OCI-LY7 (cell line): ENCODE data around the gene PRRG4. TPM values are rescaled to one million over a fixed set of nuclear protein-coding genes. Genes with fewer than 3 reads are reported as not detected.

Source experiments
- BruUV-seq: library from RNA; stranded (reverse); fragments of 400-500 nt; replicated peaks from 2 replicates; lab custom pipeline; 2021; lab: Mats Ljungman, UMichigan
- CTCF ChIA-PET: fragments of 300-600 bp; sonication (Branson Sonifier 250); formaldehyde crosslinking; loops from one replicate; lab custom pipeline; 2022; ENCODE audit warnings: antibody characterized with exemption; ENCODE audit not compliant: unreplicated experiment; lab: Charles Lee
- POLR2A ChIA-PET: fragments of 300-600 bp; sonication (Branson Sonifier 250); formaldehyde crosslinking; loops from one replicate; lab custom pipeline; 2022; ENCODE audit warnings: antibody characterized with exemption; lab: Charles Lee
- DNase-seq: peaks from one replicate; pipeline ENCODE4 v3.0.0-alpha.2; 2015; ENCODE audit warnings: low spot score
- H2AFZ ChIP-seq: fragments of 200-600 bp; sonication (generic), shearing (Covaris generic); 2 replicates; pipeline ENCODE4 v1.6.1; 2014; ENCODE audit warnings: mild to moderate bottlenecking, antibody characterized with exemption, low read length, moderate library complexity
- H3K27ac ChIP-seq: fragments of 200-600 bp; sonication (generic); 2 replicates; pipeline ENCODE4 v1.5.1; 2014; ENCODE audit warnings: mixed run types, low read depth, mild to moderate bottlenecking, moderate library complexity, low read length, inconsistent platforms; ENCODE audit not compliant: poor library complexity, severe bottlenecking
- H3K36me3 ChIP-seq: fragments of 200-600 bp; sonication (generic); 2 replicates; pipeline ENCODE4 v1.6.1; 2014; ENCODE audit warnings: mild to moderate bottlenecking, antibody characterized with exemption, low read length, moderate library complexity, mixed read lengths; ENCODE audit not compliant: insufficient read depth
- H3K4me1 ChIP-seq: fragments of 200-600 bp; sonication (generic); 2 replicates; pipeline ENCODE4 v1.5.1; 2014; ENCODE audit warnings: mild to moderate bottlenecking, low read length; ENCODE audit not compliant: insufficient read depth, poor library complexity, severe bottlenecking
- H3K4me2 ChIP-seq: fragments of 200-600 bp; sonication (generic); 2 replicates; pipeline ENCODE4 v1.6.1; 2014; ENCODE audit warnings: mild to moderate bottlenecking, low read length
- H3K4me3 ChIP-seq: fragments of 200-600 bp; sonication (generic); 2 replicates; pipeline ENCODE4 v1.5.1; 2014; ENCODE audit warnings: mild to moderate bottlenecking, low read depth, low read length; ENCODE audit not compliant: poor library complexity, severe bottlenecking
- H3K79me2 ChIP-seq: fragments of 200-600 bp; sonication (generic); 2 replicates; pipeline ENCODE4 v1.6.1; 2016; ENCODE audit warnings: low read depth, mild to moderate bottlenecking, low read length, moderate library complexity, mixed read lengths; ENCODE audit not compliant: insufficient read depth
- H3K9me2 ChIP-seq: fragments of 200-600 bp; sonication (generic); 2 replicates; pipeline ENCODE4 v1.6.1; 2016; ENCODE audit warnings: mild to moderate bottlenecking, low read length, mixed read lengths; ENCODE audit not compliant: insufficient read depth
- H3K9me3 ChIP-seq: fragments of 200-600 bp; sonication (generic); 2 replicates; pipeline ENCODE4 v1.6.1; 2014; ENCODE audit warnings: mild to moderate bottlenecking, mixed run types, low read length, mixed read lengths
- H4K20me1 ChIP-seq: fragments of 200-600 bp; sonication (generic); 2 replicates; pipeline ENCODE4 v1.6.1; 2014; ENCODE audit warnings: mild to moderate bottlenecking, antibody characterized with exemption, low read length, moderate library complexity, mixed read lengths; ENCODE audit not compliant: insufficient read depth
- CTCF ChIP-seq: fragments of 200-600 bp; sonication (generic); conservative IDR thresholded peaks from 2 replicates; pipeline ENCODE4 v1.5.1; 2014; ENCODE audit warnings: mild to moderate bottlenecking, antibody characterized with exemption, low read length, moderate library complexity, mixed read lengths
- EZH2phosphoT487 ChIP-seq: fragments of 200-600 bp; sonication (generic); IDR thresholded peaks from 2 replicates; pipeline ENCODE4 v1.6.1; 2018; ENCODE audit warnings: low read depth, borderline replicate concordance, mild to moderate bottlenecking, mixed run types, antibody characterized with exemption, low read length, moderate library complexity, mixed read lengths
- intact Hi-C: fragments of 100-400 bp; cut with micrococcal nuclease; formaldehyde crosslinking; loops from one replicate; pipeline ENCODE4 v1.10.0; 2022; ENCODE audit not compliant: unreplicated experiment
- total RNA-seq, 2 experiments: library from RNA; depleted of rRNA in 1 of 2; stranded (reverse); fragments of >200 nt in 1 of 2; shearing (Covaris generic) in 1 of 2; gene quantifications; 2 replicates each; pipeline ENCODE4 v1.2.3, GENCODE V29; 2014 to 2022

PRRG4 gene
- total RNA-seq, 2 experiments from 2014 or later = not detected

GRCh38 chr11:32888805-32889204 lies 59.1 kb downstream of the PRRG4 start:
- no peaks in the 10 kb centered on the region for H3K9me2 ChIP-seq
- H3K9me3 ChIP-seq = no peaks in the 10 kb centered on the region
- H3K36me3 ChIP-seq = no peaks in the 10 kb centered on the region
- ChIA-PET CTCF (no interaction called here), POLR2A (interaction anchor here (0.7 to 0.8 kb wide), 3 partner anchors 17 to 370 kb away, joined by 3 to 8 read pairs (median 5); no protein-coding TSS in a partner anchor)
- H3K79me2 ChIP-seq = peaks cover 2% of the 10 kb centered on the region; the same call in 1 of the 2 replicates
- H3K27ac ChIP-seq = no peak overlapping the region
- peaks cover 12% of the 10 kb centered on the region for H3K4me1 ChIP-seq
- intact Hi-C loops = no loop called here
- no peak for DNase-seq
- no TSS peak for BruUV-seq
- no peak overlapping the region for H2AFZ ChIP-seq
- H3K4me2 ChIP-seq = no peak overlapping the region
- H4K20me1 ChIP-seq = no peaks in the 10 kb centered on the region
- TF ChIP-seq EZH2phosphoT487 = no peak
- TF ChIP-seq CTCF = no peak
- no peak overlapping the region for H3K4me3 ChIP-seq

- Histone ChIP-seq H3K79me2 (peaks cover 25% of the 10 kb centered on the region), H3K36me3 (peaks cover 11% of the 10 kb centered on the region; the same call in 1 of the 2 replicates), H3K9me3 (no peaks in the 10 kb centered on the region), H3K4me2 (peak overlapping the region; percentile 71), H3K4me3 (peak overlapping the region; percentile 86), H2AFZ (peak overlapping the region; percentile 77; the same call in 1 of the 2 replicates), H3K27ac (no peak overlapping the region), H4K20me1 (peaks cover 17% of the 10 kb centered on the region), H3K9me2 (no peaks in the 10 kb centered on the region), H3K4me1 (peaks cover 26% of the 10 kb centered on the region)
- ChIA-PET POLR2A (interaction anchor here (1.1 to 1.4 kb wide), 2 partner anchors 14 to 149 kb away, joined by 3 read pairs; partner anchors contain the start of gene TCP11L1), CTCF (no interaction called here)
- DNase-seq = peak; percentile 12
- intact Hi-C loops = loop anchor here (10.0 kb wide), 3 partner anchors 144 to 1164 kb away; partner anchors contain the start of genes CAPRIN1, EIF3M and TCP11L1
- no peak for TF ChIP-seq CTCF
- no peak for TF ChIP-seq EZH2phosphoT487
- no TSS peak for BruUV-seq
These were observed 61.3 kb downstream of the PRRG4 start for GRCh38 chr11:32890843-32891656.
